ENCODE results near the gene ANKMY1.

The ANKMY1 gene

GRCh38 chr2:240579071-240579762 lies 21.4 kb upstream of the ANKMY1 start:
- no peak for TF ChIP-seq CTCF (conservative IDR thresholded peaks at IDR 0.05; ENCODE audit: control insufficient read depth, insufficient read depth, low read depth, low read length)
- DNase-seq (ENCODE audit: low read depth): no peak
- H3K4me3 ChIP-seq (ENCODE audit: control insufficient read depth, low read depth, low read length): no peak overlapping the region

GRCh38 chr2:240578488-240578887 lies 20.7 kb upstream of the ANKMY1 start:
- TF ChIP-seq CTCF (conservative IDR thresholded peaks at IDR 0.05; ENCODE audit: control insufficient read depth, insufficient read depth, low read depth, low read length): no peak
- H3K4me3 ChIP-seq (ENCODE audit: control insufficient read depth, low read depth, low read length): no peak overlapping the region
- no peak for DNase-seq (ENCODE audit: low read depth)

- no peak for TF ChIP-seq CTCF (conservative IDR thresholded peaks at IDR 0.05; ENCODE audit: control insufficient read depth, insufficient read depth, low read depth, low read length)
- H3K4me3 ChIP-seq (ENCODE audit: control insufficient read depth, low read depth, low read length): no peak overlapping the region
- DNase-seq (ENCODE audit: low read depth): no peak
Observed at GRCh38 chr2:240578110-240578450, 20.3 kb upstream of the ANKMY1 start.

GRCh38 chr2:240577281-240578109 lies 19.7 kb upstream of the ANKMY1 start:
- TF ChIP-seq CTCF (conservative IDR thresholded peaks at IDR 0.05; ENCODE audit: control insufficient read depth, insufficient read depth, low read depth, low read length): no peak
- no peak for DNase-seq (ENCODE audit: low read depth)
- H3K4me3 ChIP-seq (ENCODE audit: control insufficient read depth, low read depth, low read length): no peak overlapping the region

GRCh38 chr2:240576436-240577205 lies 18.8 kb upstream of the ANKMY1 start:
- no peak for DNase-seq (ENCODE audit: low read depth)
- TF ChIP-seq CTCF (conservative IDR thresholded peaks at IDR 0.05; ENCODE audit: control insufficient read depth, insufficient read depth, low read depth, low read length): no peak

GRCh38 chr2:240576036-240576435 lies 18.2 kb upstream of the ANKMY1 start:
- no peak for TF ChIP-seq CTCF (conservative IDR thresholded peaks at IDR 0.05; ENCODE audit: control insufficient read depth, insufficient read depth, low read depth, low read length)

More at GRCh38 chr2:240576436-240577205, 18.8 kb upstream of the ANKMY1 start:
- no peak overlapping the region for H3K4me3 ChIP-seq (ENCODE audit: control insufficient read depth, low read depth, low read length)

More at GRCh38 chr2:240576036-240576435, 18.2 kb upstream of the ANKMY1 start:
- no peak for DNase-seq (ENCODE audit: low read depth)
- no peak overlapping the region for H3K4me3 ChIP-seq (ENCODE audit: control insufficient read depth, low read depth, low read length)

Measured in fibroblast of mammary gland (primary cell).